ENCODE results near the gene MROH2A.

The MROH2A gene

GRCh38 chr2:233839447-233839820, 61.3 kb downstream of the MROH2A start:
- no peak for DNase-seq

- DNase-seq = no peak
Measured at GRCh38 chr2:233840520-233840919, 62.4 kb downstream of the MROH2A start.

GRCh38 chr2:233841183-233841582, 63.1 kb downstream of the MROH2A start:
- no peak for DNase-seq

GRCh38 chr2:233844064-233844807, 66.1 kb downstream of the MROH2A start:
- DNase-seq = no peak

- DNase-seq = no peak
Measured at GRCh38 chr2:233844836-233845235, 66.7 kb downstream of the MROH2A start.

- peak; percentile 63 for DNase-seq
Measured at GRCh38 chr2:233845301-233846060, 67.4 kb downstream of the MROH2A start.

GRCh38 chr2:233846387-233847247, 68.5 kb downstream of the MROH2A start:
- peak; percentile 36 for DNase-seq

GRCh38 chr2:233847248-233847898, 69.2 kb downstream of the MROH2A start:
- no peak for DNase-seq

- peak; percentile 32 for DNase-seq
Measured at GRCh38 chr2:233848276-233848675, 70.1 kb downstream of the MROH2A start.

- no peak for DNase-seq
Measured at GRCh38 chr2:233849607-233850271, 71.6 kb downstream of the MROH2A start.

GRCh38 chr2:233850745-233851144, 72.6 kb downstream of the MROH2A start:
- DNase-seq = no peak

GRCh38 chr2:233851169-233851568, 73.0 kb downstream of the MROH2A start:
- DNase-seq = no peak

- peak; percentile 84 for DNase-seq
Measured at GRCh38 chr2:233852056-233852455, 73.9 kb downstream of the MROH2A start.

GRCh38 chr2:233853353-233853752, 75.2 kb downstream of the MROH2A start:
- DNase-seq = no peak

- DNase-seq = no peak
Measured at GRCh38 chr2:233853883-233854240, 75.7 kb downstream of the MROH2A start.

GRCh38 chr2:233854241-233854981, 76.3 kb downstream of the MROH2A start, which contains the start of gene HJURP:
Gene HJURP, minus strand, starts transcription at chr2:233854535. Its CDS starts 35 bp downstream, at chr2:233854500.
- peak; percentile 94 for DNase-seq

GRCh38 chr2:233855345-233855744, 77.2 kb downstream of the MROH2A start:
- no peak for DNase-seq

GRCh38 chr2:233856184-233856583, 78.1 kb downstream of the MROH2A start:
- no peak for DNase-seq

GRCh38 chr2:233857511-233858141, 79.5 kb downstream of the MROH2A start:
- peak; percentile 28 for DNase-seq

GRCh38 chr2:233858331-233858730, 80.2 kb downstream of the MROH2A start:
- no peak for DNase-seq

GRCh38 chr2:233862261-233862768, 84.2 kb downstream of the MROH2A start:
- DNase-seq = no peak

Measured in MV-4-11 (cell line).